ENCODE results near the gene FGF9.

Gene FGF9

DNA sequence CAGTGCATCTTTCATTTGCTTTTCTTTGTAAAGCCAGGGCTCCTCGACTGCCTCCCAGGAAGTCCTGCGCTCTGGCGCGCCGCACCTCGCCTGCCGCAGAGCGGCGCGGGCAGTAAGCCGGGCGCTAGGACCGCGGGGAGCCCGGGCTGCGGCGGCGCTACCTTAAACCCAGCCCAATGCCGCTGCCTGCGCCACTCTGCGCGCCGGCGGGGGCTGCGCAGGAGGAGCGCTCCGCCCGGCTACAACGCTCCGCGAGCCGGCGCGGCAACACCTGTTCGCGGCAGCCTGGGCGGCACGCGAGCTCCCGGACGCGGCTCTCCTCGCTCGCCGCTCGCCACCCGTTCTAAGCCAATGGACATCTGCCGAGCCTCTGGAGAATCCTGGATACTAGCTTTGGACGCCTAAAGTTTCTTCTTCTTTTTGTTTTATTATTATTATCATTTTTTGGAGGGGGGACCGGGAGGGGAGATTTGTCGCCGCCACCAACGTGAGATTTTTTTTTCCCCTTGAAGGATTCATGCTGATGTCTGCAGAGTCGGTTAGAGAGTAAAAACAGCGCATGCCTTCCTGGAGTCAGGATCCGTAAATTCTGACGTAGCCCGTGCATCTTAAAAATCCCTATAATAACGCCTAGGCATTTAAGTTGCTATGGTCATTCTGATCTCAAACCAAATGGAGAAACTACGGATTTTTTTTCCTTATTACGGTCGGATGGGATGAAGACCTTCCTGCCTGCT, at the start of gene FGF9:
FGF9 (plus strand) TSS at position 191 of the 737 bp plus-strand sequence. CDS start 840 bp downstream, outside the sequence.
- peak; percentile 73 for DNase-seq (ENCODE audit: low read depth)

DNA sequence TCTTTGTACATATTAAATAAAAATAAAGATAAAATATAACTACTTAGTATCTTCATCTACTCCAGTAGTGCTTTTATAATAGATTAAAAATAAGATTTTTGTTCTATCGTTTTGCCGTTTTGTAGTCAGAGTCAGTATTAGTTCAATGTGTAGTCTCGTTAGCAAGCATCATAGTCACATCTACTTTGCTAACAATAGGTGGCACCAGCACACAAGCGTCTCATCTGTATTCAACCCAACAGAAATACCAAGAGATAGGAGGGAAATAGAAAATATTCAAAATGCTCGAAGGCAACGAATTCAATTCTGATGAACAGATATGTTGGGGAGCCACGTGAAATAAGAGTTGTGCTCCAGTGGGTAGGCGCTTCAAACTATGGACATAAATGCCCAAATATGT, 45.5 kb upstream of the FGF9 start:
- no peak for DNase-seq (ENCODE audit: low read depth)

DNA sequence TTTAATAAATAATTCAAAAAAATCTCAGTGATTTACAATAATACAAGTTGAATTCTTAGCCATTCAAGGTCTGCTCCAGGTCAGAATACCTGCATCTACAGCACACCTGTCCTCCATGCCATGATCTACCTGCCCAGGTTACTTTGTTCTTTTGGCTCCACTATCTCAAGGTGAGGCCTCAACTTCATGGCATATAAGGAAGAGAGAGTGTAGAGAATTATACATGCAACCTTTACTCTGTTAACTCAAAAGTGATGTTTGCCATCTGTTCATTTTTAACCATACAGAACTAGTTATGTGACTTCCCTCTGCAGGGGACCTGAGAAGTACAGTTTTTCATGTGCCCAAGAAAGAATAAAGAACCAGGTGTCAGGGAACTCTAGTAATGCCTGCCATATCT, 38.7 kb upstream of the FGF9 start:
- no peak for DNase-seq (ENCODE audit: low read depth)

DNA sequence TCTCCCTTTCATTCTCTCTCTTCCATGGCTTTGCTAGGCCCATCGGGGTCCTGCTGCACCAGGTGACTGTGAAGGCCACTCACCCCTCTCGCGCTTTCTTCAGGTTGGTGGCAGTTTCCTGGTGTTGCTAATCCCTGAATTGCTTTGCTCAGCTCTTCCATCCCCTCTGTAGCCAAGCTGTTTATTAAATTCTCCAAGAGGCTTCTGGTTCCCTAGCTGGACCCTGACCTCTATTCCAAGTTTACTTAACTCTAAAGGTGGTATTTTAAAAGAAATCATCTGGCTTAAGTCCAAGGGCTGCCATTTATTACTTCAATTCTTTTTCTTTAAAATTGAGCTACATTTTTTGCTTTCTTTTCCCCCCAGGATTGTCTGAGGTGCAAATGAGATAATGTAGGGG, 34.2 kb upstream of the FGF9 start:
- no peak for DNase-seq (ENCODE audit: low read depth)

DNA sequence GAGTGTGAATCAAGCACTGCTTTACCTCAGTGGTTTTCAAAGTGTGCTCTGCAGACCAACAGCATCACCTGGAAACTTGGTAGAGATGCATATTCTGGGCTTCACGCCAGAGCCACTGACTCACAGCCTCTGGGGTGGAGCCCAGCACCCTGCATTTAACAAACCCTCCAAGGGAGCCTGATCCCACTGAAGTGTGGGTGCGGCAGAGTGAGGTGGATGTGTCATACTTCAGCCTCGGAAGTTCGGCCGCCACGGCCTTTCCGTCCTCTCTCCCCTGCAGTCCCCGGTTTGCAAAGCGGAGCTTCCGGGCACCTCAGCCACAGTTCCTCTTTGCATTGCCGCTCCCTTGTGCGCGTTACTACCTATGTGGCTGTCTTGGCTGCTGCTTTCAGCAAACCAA, 33.6 kb upstream of the FGF9 start:
- peak; percentile 11 for DNase-seq (ENCODE audit: low read depth)

DNA sequence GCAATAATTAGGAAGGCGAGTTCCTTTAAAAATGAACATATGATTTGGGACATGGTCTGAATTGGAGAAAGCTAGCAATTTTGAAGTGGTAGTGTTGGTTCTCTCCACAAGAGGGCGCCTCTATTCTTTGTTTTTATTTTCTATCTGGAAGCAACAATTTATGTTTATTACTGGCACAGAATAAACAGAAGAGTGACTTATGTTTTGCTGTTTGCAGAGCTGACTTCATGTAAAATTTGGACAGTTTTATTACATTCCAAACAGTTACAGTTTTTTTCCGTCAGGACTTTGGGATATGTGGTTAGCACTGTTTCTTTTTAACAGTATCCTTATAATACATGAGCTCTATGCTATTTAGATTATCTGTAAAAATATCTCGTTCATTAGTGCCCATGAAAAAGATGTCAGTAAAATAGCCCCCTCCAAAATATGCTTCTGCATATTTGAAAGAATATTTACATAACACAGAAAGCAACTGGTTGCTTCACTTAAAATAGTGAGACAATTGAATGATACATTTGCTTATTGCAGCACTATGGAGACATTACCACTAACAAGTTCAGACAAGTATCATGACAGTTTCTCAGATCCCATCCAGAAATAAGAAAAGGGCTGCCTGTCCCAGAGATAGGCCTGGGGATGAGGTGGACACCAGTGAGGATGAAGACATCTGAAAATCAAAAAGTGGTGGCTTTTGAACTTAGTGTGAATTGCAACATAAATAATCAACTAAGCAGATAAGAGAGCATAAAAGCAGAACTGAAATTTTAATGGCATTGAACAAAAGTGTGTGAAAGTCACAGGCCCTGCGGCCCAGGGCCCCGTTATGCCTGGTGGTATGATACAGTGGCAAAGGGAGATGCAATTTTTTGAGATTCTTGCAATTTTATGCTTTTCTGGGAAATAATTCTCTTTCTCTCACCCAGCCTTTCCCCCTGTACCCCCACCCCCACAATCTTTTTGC, 32.3 kb upstream of the FGF9 start:
- DNase-seq (ENCODE audit: low read depth): no peak

DNA sequence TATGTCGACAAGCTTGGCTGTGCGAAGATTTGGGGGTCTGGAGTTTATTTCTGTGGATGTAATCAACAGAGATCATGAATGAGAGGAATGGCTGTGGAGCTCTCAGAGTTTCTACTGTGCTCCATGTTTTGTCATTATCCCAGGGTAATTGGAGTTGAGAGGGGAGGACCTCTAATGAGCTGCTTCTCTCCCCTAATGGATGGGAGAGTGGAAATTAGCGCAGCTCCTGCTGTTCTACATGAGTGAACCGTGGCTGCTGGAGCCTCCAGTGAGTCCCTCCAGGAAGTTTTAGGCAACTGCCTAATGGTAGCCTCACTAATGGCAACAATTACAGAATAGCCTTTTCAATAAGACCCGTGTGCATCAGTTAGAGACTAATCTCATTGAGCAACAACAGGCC, 31.3 kb upstream of the FGF9 start:
- DNase-seq (ENCODE audit: low read depth): no peak

DNA sequence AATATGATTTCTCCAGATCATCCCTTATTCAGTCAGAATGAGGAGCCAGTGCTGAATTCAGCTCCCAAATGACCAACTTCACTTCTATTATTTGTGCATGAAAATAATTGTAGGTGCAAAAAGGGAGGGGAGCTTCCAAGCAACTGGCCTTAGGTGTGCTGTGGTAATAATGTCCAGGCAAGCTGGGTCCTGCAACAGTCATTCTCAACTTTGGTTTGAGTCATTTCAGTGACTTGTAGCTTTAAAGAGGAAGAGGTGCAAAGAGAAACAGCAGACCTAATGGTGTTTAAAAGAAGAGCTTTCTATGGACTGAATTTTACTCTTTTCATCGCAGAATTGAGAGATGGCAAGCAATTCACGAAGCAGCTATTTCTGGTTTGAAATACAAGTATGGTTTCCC, 29.2 kb upstream of the FGF9 start:
- DNase-seq (ENCODE audit: low read depth): no peak

DNA sequence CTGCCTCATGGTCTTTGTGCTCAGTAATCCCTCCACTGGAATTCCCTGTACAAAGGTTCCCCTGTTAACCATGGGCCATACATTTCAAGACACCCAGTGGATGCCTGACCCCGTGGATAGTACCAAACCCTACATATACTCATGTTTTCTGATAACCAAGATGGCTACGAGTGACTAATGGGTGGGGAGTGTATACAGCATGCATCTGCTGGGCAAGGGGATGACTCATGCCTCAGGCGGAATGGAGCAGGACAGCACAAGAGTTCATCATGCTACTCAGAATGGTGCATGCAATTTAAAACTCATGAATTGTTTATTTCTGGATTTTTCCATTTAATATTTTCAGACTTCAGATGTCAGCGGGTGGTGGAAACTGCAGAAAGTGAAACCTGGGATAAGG, 13.3 kb upstream of the FGF9 start:
- DNase-seq (ENCODE audit: low read depth): no peak

DNA sequence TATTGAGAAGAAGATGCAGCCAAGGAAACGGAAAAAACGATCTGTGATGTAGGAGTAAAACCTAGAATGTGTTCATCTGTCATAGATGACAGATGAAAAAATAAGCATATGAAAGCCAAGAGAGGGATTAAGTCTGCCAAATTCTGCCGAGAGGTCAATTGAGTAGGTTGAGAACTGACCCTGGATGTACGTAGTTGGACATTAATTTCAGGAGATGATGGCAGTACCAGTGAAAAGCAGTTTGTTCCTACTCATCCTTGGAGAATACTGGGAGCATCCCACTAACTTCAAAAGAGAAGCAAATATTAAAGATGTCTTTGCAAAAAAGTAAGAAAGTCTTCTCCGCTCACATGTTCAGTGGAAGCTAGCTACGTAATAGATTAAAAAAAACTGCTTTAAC, 11.8 kb upstream of the FGF9 start:
- DNase-seq (ENCODE audit: low read depth): no peak

DNA sequence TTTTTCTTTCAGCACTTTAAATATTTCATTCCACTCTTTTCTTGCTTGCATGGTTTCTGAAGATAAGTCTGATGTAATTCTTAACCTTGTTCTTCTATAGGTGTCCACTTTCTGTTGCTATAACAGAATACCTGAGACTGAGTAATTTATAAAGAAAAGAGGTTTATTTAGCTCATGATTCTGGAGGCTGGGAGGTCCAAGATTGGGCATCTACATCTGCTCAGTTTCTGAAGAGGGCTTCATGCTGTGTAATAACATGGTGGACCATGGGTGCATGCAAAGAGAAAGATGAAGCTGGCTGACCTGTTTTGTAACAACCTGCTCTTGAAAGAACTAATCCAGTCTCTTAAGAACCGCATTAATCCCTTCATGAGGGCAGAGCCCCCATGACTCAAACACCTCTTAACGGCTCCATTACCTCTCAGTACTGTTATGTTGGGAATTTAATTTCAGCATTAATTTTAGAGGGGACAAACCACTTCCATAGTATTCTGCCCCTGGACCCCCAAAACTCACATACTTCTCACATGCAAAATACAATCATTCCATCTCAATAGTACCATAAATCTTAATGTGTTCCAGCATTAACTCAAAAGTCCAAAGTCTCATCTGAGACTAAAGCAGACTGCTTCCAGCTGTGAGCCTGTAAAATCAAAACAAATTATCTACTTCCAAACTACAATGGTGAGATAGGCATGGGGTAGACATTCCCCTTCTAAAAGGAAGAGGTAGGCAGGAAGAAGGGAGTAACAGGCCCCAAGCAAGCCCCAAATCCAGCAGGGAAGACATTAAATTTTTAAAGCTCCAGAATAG, 9.6 kb upstream of the FGF9 start:
- DNase-seq (ENCODE audit: low read depth): no peak

DNA sequence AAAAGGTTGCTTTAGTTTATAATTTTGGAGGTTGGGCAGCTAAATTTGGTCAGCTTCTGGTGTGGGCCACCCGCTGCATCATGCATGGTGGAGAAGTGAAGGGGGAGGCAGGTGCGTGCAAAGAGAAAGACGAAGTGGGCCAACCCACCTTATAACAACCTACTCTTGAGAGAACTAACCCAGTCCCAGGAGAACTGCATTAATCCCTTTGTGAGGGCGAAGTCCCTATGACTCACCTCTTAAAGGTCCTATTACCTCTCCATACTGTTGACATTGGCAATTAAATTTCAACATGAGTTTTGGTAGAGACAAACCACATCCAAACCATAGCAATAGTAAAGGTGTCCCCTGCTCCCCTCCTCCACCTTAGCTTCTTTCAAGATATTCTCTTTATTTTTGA, 7.7 kb upstream of the FGF9 start:
- no peak for DNase-seq (ENCODE audit: low read depth)

DNA sequence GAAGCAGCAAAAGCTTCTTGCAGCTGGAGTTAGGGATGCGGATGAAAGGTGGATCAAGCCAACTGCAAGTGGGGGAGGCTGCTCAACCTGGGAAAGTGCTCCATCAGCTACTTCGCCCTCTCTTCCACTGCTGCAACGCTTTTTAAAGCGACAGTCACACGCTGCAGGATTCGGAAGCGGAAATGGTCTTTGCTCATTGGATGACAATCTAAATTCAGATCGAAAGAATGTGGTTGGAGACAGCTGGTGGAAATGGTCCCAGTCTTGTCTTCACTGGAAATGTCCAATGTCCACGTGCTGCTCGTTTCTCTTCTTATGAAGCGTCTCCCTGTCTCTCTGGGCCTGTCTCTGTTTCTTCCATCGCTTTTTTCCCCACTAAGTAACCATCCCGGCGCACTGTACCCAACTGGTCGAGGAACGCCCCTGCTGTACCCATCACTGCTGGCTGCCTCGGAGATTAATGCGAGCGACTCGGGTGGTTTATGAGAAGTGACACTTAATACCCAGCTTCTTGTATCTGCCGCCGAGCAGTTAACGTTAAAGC, 2.1 kb upstream of the FGF9 start:
- DNase-seq (ENCODE audit: low read depth): no peak

DNA sequence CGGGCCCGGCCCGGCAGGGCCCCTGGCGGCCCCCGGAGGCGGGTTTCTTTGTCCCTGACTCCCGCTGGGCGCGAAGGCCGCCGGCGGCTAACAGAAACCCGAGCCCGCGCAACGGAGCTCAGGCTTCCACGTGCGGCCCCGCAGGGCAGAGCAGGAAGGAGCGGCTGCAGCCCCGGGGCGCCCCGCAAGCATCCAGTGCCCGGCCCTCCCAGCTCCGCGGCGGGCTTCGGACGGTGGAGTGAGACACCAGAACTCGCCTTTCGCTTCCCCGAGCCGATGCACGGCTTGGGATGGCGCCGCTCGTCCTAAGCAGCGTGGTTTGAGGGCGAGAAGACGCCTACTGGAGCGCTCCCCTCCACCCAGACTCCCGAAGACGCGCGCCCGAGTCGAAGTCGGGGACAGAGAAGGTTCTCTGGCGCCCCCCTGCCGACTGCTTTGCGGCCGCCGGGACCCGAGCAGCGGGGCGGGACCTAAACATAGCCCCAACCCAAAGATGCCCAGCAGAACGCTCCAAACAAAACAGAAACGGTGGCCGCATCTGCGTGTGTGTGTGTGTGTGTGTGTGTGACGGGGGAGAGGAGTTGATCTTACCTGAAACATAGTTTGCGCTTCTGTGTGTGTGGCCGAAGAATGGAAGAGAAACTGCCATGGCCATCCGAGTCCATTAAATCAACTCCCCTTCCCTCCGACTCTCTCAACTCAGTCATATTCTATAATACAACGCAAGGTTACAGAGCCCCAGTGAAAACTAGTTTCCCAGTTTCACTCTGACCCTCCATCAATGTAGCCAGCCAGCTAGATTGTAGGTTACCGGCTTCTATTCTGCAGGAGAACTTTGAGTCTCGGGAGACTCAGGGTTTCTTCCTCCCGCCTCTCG, 629 bp upstream of the FGF9 start:
- no peak for DNase-seq (ENCODE audit: low read depth)

DNA sequence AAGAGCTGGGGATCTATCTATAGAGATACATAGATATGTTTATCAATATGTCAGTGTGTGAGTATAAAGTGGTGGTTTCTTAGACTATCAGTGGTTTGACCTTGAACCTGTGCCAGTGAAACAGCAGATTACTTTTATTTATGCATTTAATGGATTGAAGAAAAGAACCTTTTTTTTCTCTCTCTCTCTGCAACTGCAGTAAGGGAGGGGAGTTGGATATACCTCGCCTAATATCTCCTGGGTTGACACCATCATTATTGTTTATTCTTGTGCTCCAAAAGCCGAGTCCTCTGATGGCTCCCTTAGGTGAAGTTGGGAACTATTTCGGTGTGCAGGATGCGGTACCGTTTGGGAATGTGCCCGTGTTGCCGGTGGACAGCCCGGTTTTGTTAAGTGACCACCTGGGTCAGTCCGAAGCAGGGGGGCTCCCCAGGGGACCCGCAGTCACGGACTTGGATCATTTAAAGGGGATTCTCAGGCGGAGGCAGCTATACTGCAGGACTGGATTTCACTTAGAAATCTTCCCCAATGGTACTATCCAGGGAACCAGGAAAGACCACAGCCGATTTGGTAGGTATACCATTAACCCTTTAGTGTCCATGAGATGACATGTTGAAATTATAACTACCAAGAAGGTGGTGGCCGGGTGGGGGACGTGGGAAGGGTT, 880 bp downstream of the FGF9 start:
- DNase-seq (ENCODE audit: low read depth): no peak

DNA sequence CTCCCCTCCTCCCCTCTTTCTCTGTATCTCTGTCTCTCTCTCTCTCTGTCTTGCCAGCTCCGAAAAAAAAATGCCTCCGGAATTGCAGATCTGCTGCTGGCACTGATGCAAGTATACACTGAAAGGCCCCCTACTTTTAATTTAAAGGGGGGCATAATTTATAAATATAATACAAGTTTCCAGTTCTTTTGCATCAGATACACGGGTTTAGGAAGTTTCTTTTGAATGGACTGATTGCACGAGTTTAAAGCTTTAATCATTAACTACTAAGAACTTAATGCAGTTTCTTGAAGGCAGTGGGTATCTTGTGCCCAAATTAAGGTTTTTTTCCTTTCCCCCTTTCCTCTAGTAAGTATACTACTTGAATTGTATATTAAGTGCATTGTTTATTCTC, 1.4 kb downstream of the FGF9 start:
- DNase-seq (ENCODE audit: low read depth): no peak

DNA sequence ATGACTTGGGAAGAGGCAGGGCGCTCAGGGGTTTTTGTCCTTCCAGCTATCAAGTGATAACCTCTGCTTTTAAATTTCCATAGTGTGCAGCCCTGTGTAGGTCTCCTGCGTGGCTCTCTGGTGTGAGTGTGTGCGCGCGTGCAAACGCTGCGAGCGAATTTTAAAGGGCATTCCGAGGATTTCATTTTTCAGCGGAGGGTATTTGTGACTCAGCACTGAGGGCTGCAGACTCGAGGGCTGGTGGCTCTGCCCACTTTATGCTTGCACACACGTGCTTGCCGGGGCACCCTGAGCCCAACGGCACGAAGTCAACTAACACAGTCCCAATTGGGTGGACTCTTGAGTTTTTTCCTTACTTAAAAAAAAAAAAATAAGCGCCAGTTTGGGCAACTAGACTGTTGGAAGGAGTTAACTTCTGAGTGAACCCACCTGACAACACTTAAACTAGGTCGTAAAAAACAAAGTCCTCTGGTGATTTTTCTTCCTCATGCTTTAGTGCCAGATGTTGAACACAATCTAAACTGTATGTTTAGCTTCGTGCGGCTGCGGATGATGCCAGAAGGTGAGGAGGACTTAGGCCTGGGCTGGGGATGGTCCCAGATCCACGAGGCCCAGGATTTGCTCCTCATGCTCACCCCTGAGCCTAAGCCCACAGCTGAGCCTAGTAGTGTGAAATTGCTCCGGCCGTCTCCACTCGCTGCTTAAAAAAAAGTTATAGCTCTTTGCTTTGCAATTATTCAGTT, 2.1 kb downstream of the FGF9 start:
- DNase-seq (ENCODE audit: low read depth): no peak

DNA sequence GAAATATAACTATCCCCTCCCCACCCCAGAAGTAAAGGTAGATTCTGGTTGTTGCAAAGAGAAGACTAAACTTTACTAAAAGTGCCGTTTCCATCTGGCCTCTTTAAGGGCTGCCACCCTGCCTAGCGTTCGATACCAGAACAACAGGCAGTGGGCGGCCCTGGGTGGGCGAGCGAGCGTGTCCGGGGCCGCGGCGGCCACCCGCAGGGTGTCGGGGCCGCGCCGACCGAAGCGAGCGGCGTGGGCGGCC, 2.6 kb downstream of the FGF9 start:
- no peak for DNase-seq (ENCODE audit: low read depth)

DNA sequence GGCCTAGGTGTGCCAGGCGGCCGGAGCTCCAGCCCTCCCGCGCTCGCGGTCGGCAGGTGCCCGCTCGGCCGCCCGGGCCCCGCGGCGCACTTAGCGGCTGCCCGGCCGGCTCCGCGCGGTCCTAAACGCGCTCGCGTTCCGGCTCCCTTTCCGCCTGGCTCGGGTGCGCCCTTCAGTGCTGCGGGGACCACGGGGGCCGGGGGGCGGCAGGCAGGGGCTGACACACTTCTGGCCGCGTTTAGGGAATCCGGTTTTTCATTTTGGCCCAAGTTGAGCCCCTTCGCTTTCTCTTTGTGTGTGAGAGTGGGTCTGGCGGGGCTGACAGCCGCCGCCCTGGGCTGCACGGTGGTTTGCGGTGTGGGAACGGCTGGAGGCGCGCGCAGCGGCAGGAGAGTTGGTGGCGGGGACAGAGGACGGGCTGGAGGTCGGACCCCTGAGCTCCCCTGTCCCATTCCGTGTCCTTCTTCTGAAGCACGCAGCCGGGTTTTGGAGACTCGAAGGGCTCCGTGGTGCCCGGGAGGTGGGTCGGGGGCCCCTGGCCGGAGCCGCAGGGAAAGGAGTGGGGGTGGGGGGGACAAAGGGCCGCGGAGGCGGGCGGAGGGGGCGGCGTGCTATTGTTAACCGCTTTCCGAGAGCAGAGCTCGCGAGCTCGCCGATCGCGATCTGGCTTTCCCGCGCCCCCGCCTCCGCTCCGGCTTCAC, 3.1 kb downstream of the FGF9 start:
- no peak for DNase-seq (ENCODE audit: low read depth)
